PFSK-1 (cell line): Measurements from ENCODE around the gene RPS6KL1.

Experiments used
- FOXP2 ChIP-seq: optimal IDR thresholded peaks from 2 replicates; pipeline ENCODE3; 2011; ENCODE audit warnings: borderline replicate concordance, control low read depth, inconsistent platforms; ENCODE audit not compliant: insufficient read depth; ENCODE audit errors: extremely low read length, extremely low read depth
- POLR2AphosphoS5 ChIP-seq: IDR thresholded peaks from 2 replicates; pipeline ENCODE4 v1.6.1; 2012; ENCODE audit warnings: low read depth, mild to moderate bottlenecking, control low read depth, low read length, moderate library complexity
- REST ChIP-seq, 2 experiments: IDR thresholded peaks; 2 replicates each; pipeline versions ENCODE4 v1.6.1 to v1.8.0; 2011 to 2012; ENCODE audit warnings: low read depth in 2 of 2, low read length in 2 of 2, control low read depth in 1 of 2, inconsistent platforms in 1 of 2, mild to moderate bottlenecking in 1 of 2, moderate library complexity in 1 of 2; ENCODE audit not compliant: insufficient read depth in 1 of 2
- TAF1 ChIP-seq: IDR thresholded peaks from 2 replicates; pipeline ENCODE4 v1.6.1; 2012; ENCODE audit warnings: low read length, control low read depth, borderline replicate concordance; ENCODE audit not compliant: insufficient read depth

- TF ChIP-seq REST (IDR thresholded peaks at IDR 0.05; ENCODE audit: insufficient read depth in 1 of 2, low read depth in 2 of 2, low read length in 2 of 2), result no peak
- no peak for TF ChIP-seq POLR2AphosphoS5
- TF ChIP-seq TAF1, result no peak
- no peak for TF ChIP-seq FOXP2
Observed at GRCh38 chr14:74932401-74932901, 9.4 kb upstream of the RPS6KL1 start.
